CD8-positive, alpha-beta memory T cell (primary cell): Measurements from ENCODE around the gene PCDHGA1. TPM values are rescaled to one million over a fixed set of nuclear protein-coding genes. Genes with fewer than 3 reads are reported as not detected.
"Not testable (repeated sequence)": the region's sequence is repeated elsewhere in the genome, so short reads cannot be mapped to it uniquely, and the experiment has no call there.

Experiments
- CTCF ChIA-PET: fragments of 350-600 bp; sonication (Branson Sonifier 250); formaldehyde crosslinking; loops from one replicate; lab custom pipeline; 2021; ENCODE audit warnings: antibody characterized with exemption; lab: Charles Lee
- POLR2A ChIA-PET: fragments of 350-600 bp; sonication (Branson Sonifier 250); formaldehyde crosslinking; loops from one replicate; lab custom pipeline; 2021; ENCODE audit warnings: antibody characterized with exemption; lab: Charles Lee
- DNase-seq, 5 donors: peaks; one replicate each; pipeline versions ENCODE4 v3.0.0 to v3.0.0-alpha.2; 2020 to 2022; ENCODE audit warnings: mixed read lengths in 1 of 5
- H3K27ac ChIP-seq: one replicate; pipeline ENCODE4 v1.7.0; 2013; ENCODE audit warnings: low read depth, mild to moderate bottlenecking, low read length, moderate library complexity
- H3K27me3 ChIP-seq: 2 replicates; pipeline ENCODE4 v1.7.0; 2013; ENCODE audit warnings: low read length, mild to moderate bottlenecking; ENCODE audit not compliant: insufficient read depth, poor library complexity, severe bottlenecking
- H3K36me3 ChIP-seq: 2 replicates; pipeline ENCODE4 v1.7.0; 2013; ENCODE audit warnings: mild to moderate bottlenecking, low read length, moderate library complexity; ENCODE audit not compliant: insufficient read depth
- H3K4me1 ChIP-seq: 2 replicates; pipeline ENCODE4 v1.7.0; 2013; ENCODE audit warnings: mild to moderate bottlenecking, low read length, moderate library complexity; ENCODE audit not compliant: insufficient read depth
- H3K4me3 ChIP-seq: 2 replicates; pipeline ENCODE4 v1.7.0; 2013; ENCODE audit warnings: mild to moderate bottlenecking, low read length
- H3K9me3 ChIP-seq: 2 replicates; pipeline ENCODE4 v1.7.0; 2013; ENCODE audit warnings: mild to moderate bottlenecking, low read length
- H3K27ac Mint-ChIP-seq, 8 donors: one replicate each; pipeline ENCODE4 v1.8.0; 2020 to 2021; ENCODE audit warnings: mixed read lengths in 8 of 8, mild to moderate bottlenecking in 6 of 8, inconsistent platforms in 3 of 8, moderate library complexity in 3 of 8
- H3K27me3 Mint-ChIP-seq, 2 donors: one replicate each; pipeline ENCODE4 v1.8.0; 2020 to 2021; ENCODE audit warnings: mixed read lengths in 2 of 2, mild to moderate bottlenecking in 1 of 2, moderate library complexity in 1 of 2
- H3K36me3 Mint-ChIP-seq, 3 donors: one replicate each; pipeline ENCODE4 v1.8.0; 2020 to 2021; ENCODE audit warnings: mixed read lengths in 3 of 3, inconsistent platforms in 1 of 3, mild to moderate bottlenecking in 1 of 3
- H3K4me1 Mint-ChIP-seq, 3 donors: one replicate each; pipeline ENCODE4 v1.8.0; 2020 to 2021; ENCODE audit warnings: mixed read lengths in 3 of 3, inconsistent platforms in 1 of 3, mild to moderate bottlenecking in 1 of 3
- H3K4me3 Mint-ChIP-seq, 7 donors: one replicate each; pipeline ENCODE4 v1.8.0; 2020 to 2021; ENCODE audit warnings: mixed read lengths in 7 of 7, mild to moderate bottlenecking in 6 of 7, moderate library complexity in 4 of 7, inconsistent platforms in 2 of 7
- H3K9me3 Mint-ChIP-seq, 5 donors: one replicate each; pipeline ENCODE4 v1.8.0; 2020 to 2022; ENCODE audit warnings: mixed read lengths in 5 of 5, mild to moderate bottlenecking in 3 of 5, moderate library complexity in 2 of 5, inconsistent platforms in 1 of 5
- polyA plus RNA-seq: library from polyadenylated mRNA; unstranded; fragments of 300-500 nt; fragmentation: Illumina TruSeq; gene quantifications from one replicate; pipeline ENCODE4 v1.2.3, GENCODE V29; 2021
- total RNA-seq, 2 experiments: library from RNA; stranded (reverse); gene quantifications; one replicate each; pipeline ENCODE4 v1.2.3, GENCODE V29; 2021

Gene PCDHGA1
- total and polyA plus RNA-seq, 3 experiments from 2014 or later: 0.07 to 0.09 TPM; not detected in 1

GRCh38 chr5:141373673-141374317 lies 43.5 kb downstream of the PCDHGA1 start, which contains the start of gene PCDHGA6:
TSS of gene PCDHGA6 (plus strand) at chr5:141373891. CDS start at chr5:141374084, 193 bp downstream.
- Mint-ChIP-seq H3K27me3 (peaks cover 51 to 75% of the 10 kb centered on the region in 2 donors), H3K27ac (no peak within 1 kb of the TSS), H3K9me3 (peaks cover 26 to 76% (median 51%) of the 10 kb centered on the region in 5 donors), H3K4me1 (peaks cover 5 to 9% (median 7%) of the 10 kb centered on the region in 3 donors), H3K36me3 (peaks cover 2 to 12% (median 3%) of the 10 kb centered on the region in 3 donors), H3K4me3 (peak within 1 kb of the TSS in 4 of 7 donors; percentile 5 to 55 (median 46))
- H3K27ac ChIP-seq: no peak within 1 kb of the TSS
- no peak for DNase-seq
- H3K9me3 ChIP-seq: peaks cover 6% of the 10 kb centered on the region
- peaks cover 20% of the 10 kb centered on the region for H3K27me3 ChIP-seq
- ChIA-PET CTCF (interaction anchor here (0.7 kb wide), 1 partner anchor 150 kb away, joined by 3 read pairs; no protein-coding TSS in a partner anchor), POLR2A (no interaction called here)
- H3K4me1 ChIP-seq: no peaks in the 10 kb centered on the region
- H3K4me3 ChIP-seq: no peak within 1 kb of the TSS
- H3K36me3 ChIP-seq: no peaks in the 10 kb centered on the region

GRCh38 chr5:141374627-141375026 lies 44.3 kb downstream of the PCDHGA1 start:
- Mint-ChIP-seq H3K27me3 (peaks cover 47 to 69% of the 10 kb centered on the region in 2 donors), H3K36me3 (peaks cover 2 to 12% (median 3%) of the 10 kb centered on the region in 3 donors), H3K9me3 (peaks cover 23 to 80% (median 52%) of the 10 kb centered on the region in 5 donors), H3K27ac (no peak overlapping the region), H3K4me1 (peaks cover 5 to 9% (median 7%) of the 10 kb centered on the region in 3 donors), H3K4me3 (no peak overlapping the region)
- no peak overlapping the region for H3K4me3 ChIP-seq
- peaks cover 20% of the 10 kb centered on the region for H3K27me3 ChIP-seq
- no peaks in the 10 kb centered on the region for H3K4me1 ChIP-seq
- no peak for DNase-seq
- H3K9me3 ChIP-seq: peaks cover 6% of the 10 kb centered on the region
- H3K27ac ChIP-seq: no peak overlapping the region
- no peaks in the 10 kb centered on the region for H3K36me3 ChIP-seq
- CTCF ChIA-PET: interaction anchor here (1.3 kb wide), 1 partner anchor 19 kb away, joined by 4 read pairs; the partner anchor contains the start of gene PCDHGA4
- POLR2A ChIA-PET: no interaction called here

DNA sequence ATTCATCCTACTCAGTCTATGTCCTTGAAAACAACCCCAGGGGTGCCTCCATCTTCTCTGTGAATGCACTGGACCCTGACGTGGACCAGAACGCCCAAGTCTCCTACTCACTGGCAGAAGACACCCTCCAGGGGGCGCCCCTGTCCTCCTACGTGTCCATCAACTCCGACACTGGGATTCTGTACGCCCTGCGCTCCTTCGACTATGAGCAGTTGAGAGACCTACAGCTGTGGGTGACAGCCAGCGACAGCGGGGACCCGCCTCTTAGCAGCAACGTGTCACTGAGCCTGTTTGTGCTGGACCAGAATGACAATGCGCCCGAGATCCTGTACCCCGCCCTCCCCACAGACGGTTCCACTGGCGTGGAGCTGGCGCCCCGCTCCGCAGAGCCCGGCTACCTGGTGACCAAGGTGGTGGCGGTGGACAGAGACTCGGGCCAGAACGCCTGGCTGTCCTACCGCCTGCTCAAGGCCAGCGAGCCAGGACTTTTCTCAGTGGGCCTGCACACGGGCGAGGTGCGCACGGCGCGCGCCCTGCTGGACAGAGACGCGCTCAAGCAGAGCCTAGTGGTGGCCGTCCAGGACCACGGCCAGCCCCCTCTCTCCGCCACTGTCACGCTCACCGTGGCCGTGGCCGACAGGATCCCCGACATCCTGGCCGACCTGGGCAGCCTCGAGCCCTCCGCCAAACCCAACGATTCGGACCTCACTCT lies 45.3 kb downstream of the PCDHGA1 start:
- H3K4me1 ChIP-seq, H3K27ac Mint-ChIP-seq, DNase-seq, H3K36me3 Mint-ChIP-seq, H3K27ac ChIP-seq, H3K4me3 Mint-ChIP-seq, POLR2A ChIA-PET, H3K36me3 ChIP-seq, H3K9me3 ChIP-seq, H3K4me1 Mint-ChIP-seq, H3K4me3 ChIP-seq: not testable (repeated sequence)
- Mint-ChIP-seq H3K27me3 (peaks cover 49 to 67% of the 10 kb centered on the region in 2 donors), H3K9me3 (peaks cover 27 to 79% (median 45%) of the 10 kb centered on the region in 5 donors)
- peaks cover 20% of the 10 kb centered on the region for H3K27me3 ChIP-seq
- CTCF ChIA-PET: interaction anchor here (1.3 kb wide), 1 partner anchor 20 kb away, joined by 4 read pairs; the partner anchor contains the start of gene PCDHGA4

GRCh38 chr5:141382469-141383294 lies 52.4 kb downstream of the PCDHGA1 start, which contains the start of gene PCDHGA7:
TSS of gene PCDHGA7 (plus strand) at chr5:141382742. CDS start at chr5:141382900, 158 bp downstream.
- Mint-ChIP-seq H3K36me3 (peaks cover 2 to 3% (median 3%) of the 10 kb centered on the region in 3 donors), H3K9me3 (peaks cover 22 to 80% (median 55%) of the 10 kb centered on the region in 5 donors), H3K4me1 (no peaks in the 10 kb centered on the region), H3K27me3 (peaks cover 57 to 71% of the 10 kb centered on the region in 2 donors), H3K27ac (peak within 1 kb of the TSS in 1 of 8 donors; percentile 28), H3K4me3 (peak within 1 kb of the TSS in 5 of 7 donors; percentile 17 to 67 (median 53))
- no peaks in the 10 kb centered on the region for H3K9me3 ChIP-seq
- no peak within 1 kb of the TSS for H3K27ac ChIP-seq
- CTCF ChIA-PET: no interaction called here
- H3K27me3 ChIP-seq: peaks cover 11% of the 10 kb centered on the region
- no peaks in the 10 kb centered on the region for H3K4me1 ChIP-seq
- no peaks in the 10 kb centered on the region for H3K36me3 ChIP-seq
- H3K4me3 ChIP-seq: peak within 1 kb of the TSS; percentile 29
- POLR2A ChIA-PET: no interaction called here
- no peak for DNase-seq

DNA sequence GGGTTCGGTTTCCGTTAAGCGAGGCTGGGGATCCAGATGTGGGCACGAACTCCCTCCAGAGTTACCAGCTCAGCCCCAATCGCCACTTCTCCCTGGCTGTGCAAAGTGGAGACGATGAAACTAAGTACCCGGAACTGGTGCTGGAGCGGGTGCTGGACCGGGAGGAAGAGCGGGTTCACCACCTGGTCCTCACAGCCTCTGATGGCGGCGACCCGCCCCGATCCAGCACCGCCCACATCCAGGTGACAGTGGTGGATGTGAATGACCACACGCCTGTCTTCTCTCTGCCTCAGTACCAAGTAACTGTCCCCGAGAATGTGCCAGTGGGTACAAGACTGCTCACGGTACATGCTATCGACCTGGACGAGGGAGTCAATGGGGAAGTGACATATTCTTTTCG lies 53.0 kb downstream of the PCDHGA1 start:
- ChIA-PET CTCF (no interaction called here), POLR2A (no interaction called here)
- Mint-ChIP-seq H3K27me3 (peaks cover 60 to 73% of the 10 kb centered on the region in 2 donors), H3K36me3 (peaks cover 2 to 3% (median 3%) of the 10 kb centered on the region in 3 donors), H3K4me1 (no peaks in the 10 kb centered on the region), H3K9me3 (peaks cover 24 to 77% (median 56%) of the 10 kb centered on the region in 5 donors), H3K4me3 (no peak overlapping the region), H3K27ac (no peak overlapping the region)
- peaks cover 11% of the 10 kb centered on the region for H3K27me3 ChIP-seq
- DNase-seq: no peak
- no peaks in the 10 kb centered on the region for H3K4me1 ChIP-seq
- no peak overlapping the region for H3K27ac ChIP-seq
- no peaks in the 10 kb centered on the region for H3K36me3 ChIP-seq
- no peaks in the 10 kb centered on the region for H3K9me3 ChIP-seq
- H3K4me3 ChIP-seq: no peak overlapping the region

DNA sequence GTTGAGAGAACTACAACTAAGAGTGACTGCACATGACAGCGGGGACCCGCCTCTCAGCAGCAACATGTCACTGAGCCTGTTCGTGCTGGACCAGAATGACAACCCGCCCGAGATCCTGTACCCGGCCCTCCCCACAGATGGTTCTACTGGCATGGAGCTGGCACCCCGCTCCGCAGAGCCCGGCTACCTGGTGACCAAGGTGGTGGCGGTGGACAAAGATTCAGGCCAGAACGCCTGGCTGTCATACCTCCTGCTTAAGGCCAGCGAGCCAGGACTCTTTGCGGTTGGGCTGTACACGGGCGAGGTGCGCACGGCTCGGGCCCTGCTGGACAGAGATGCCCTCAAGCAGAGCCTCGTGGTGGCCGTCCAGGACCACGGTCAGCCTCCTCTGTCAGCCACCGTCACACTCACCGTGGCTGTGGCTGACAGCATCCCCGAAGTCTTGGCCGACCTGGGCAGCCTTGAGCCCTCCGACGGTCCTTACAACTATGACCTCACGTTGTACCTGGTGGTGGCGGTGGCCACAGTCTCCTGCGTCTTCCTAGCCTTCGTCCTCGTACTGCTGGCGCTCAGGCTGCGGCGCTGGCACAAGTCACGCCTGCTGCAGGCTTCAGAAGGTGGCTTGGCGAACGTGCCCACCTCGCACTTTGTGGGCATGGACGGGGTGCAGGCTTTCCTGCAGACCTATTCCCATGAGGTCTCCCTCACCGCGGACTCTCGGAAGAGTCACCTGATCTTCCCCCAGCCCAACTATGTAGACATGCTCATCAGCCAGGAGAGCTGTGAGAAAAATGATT lies 54.4 kb downstream of the PCDHGA1 start:
- Mint-ChIP-seq H3K9me3 (peaks cover 27 to 73% (median 60%) of the 10 kb centered on the region in 5 donors), H3K4me3 (no peak overlapping the region), H3K27ac (no peak overlapping the region), H3K4me1 (no peaks in the 10 kb centered on the region), H3K36me3 (peaks cover 2 to 8% (median 3%) of the 10 kb centered on the region in 3 donors), H3K27me3 (peaks cover 66 to 76% of the 10 kb centered on the region in 2 donors)
- ChIA-PET POLR2A (no interaction called here), CTCF (no interaction called here)
- DNase-seq: no peak
- no peak overlapping the region for H3K27ac ChIP-seq
- no peaks in the 10 kb centered on the region for H3K36me3 ChIP-seq
- no peak overlapping the region for H3K4me3 ChIP-seq
- H3K9me3 ChIP-seq: no peaks in the 10 kb centered on the region
- H3K27me3 ChIP-seq: peaks cover 11% of the 10 kb centered on the region
- H3K4me1 ChIP-seq: no peaks in the 10 kb centered on the region
